Measurements from ENCODE around the gene HECW1.

- TF ChIP-seq JUNB (IDR thresholded peaks at IDR 0.05), result no peak
- no peak for TF ChIP-seq ESRRA (IDR thresholded peaks at IDR 0.05; ENCODE audit: borderline replicate concordance, low read length)
- no peak for TF ChIP-seq NFE2L2 (conservative IDR thresholded peaks at IDR 0.05; ENCODE audit: low read length)
- no peak for TF ChIP-seq HMGXB4 (CRISPR knock-in tag; IDR thresholded peaks at IDR 0.05; ENCODE audit: borderline replicate concordance)
- TF ChIP-seq CTCF (IDR thresholded peaks at IDR 0.05), result no peak
- no peak for TF ChIP-seq USF2 (IDR thresholded peaks at IDR 0.05)
- no peak for TF ChIP-seq ZFP36 (IDR thresholded peaks at IDR 0.05; ENCODE audit: borderline replicate concordance, partially characterized antibody)
- no peak for TF ChIP-seq POLR2A (IDR thresholded peaks at IDR 0.05; ENCODE audit: low read length)
- no peak for TF ChIP-seq BHLHE40 (IDR thresholded peaks at IDR 0.05; ENCODE audit: low read depth, low read length)
- no peak for TF ChIP-seq PHF8 (IDR thresholded peaks at IDR 0.05; ENCODE audit: borderline replicate concordance, low read depth)
- no peak for TF ChIP-seq KDM5A (IDR thresholded peaks at IDR 0.05)
- no peak for TF ChIP-seq TFCP2L1 (CRISPR knock-in tag; IDR thresholded peaks at IDR 0.05)
- TF ChIP-seq RCOR1 (IDR thresholded peaks at IDR 0.05; ENCODE audit: low read depth, low read length), result no peak
- TF ChIP-seq ZC3H11A (IDR thresholded peaks at IDR 0.05), result no peak
Observed at GRCh38 chr7:43467846-43468245, 355.4 kb downstream of the HECW1 start.
